ENCODE data around the gene OR10H4. TPM values are rescaled to one million over a fixed set of nuclear protein-coding genes. Genes with fewer than 3 reads are reported as not detected.
A peak's percentile ranks its signal among the peaks of the same experiment; 100 is the strongest.

OR10H4 gene
- total and polyA plus RNA-seq, 4 donors, result not detected

DNA sequence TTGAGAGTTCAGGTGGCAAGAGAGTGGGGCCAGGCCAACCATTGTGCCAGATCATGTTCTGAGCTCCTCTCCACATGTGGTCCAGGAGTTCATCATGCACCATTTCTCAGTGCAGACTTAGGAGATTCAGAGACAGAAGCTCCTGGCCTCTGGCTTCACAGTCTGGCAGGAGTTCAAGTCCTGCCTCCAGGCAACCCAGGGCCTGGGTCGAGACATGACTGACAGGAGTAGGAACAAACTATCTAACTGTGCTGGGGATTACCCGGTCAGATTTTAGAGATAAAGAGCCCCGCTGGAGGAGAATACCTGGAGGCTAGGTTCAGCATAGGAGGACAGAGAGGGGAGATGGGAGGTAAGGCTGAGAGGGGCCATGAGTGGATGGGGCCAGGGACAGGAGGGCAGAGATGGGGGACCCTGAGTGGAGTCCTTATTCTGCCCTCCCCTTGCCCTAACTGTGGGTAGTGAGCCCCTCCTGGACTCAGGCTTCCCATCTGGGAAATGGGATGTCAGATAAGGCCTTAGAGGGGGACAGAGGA, 13.6 kb upstream of the OR10H4 start:
- intact Hi-C loops (cut with DNase I), result loop anchor here (2.0 to 5.0 kb wide), 3 partner anchors 64 to 177 kb away; partner anchors contain the start of gene RAB8A (in 1 of the 2)
- no peaks in the 10 kb centered on the region for H3K27me3 ChIP-seq (ENCODE audit: control insufficient read depth in 1 of 2, insufficient read depth in 2 of 2, low read length in 1 of 2)
- peak; percentile 36 for ATAC-seq (ENCODE audit: low FRiP score)

DNA sequence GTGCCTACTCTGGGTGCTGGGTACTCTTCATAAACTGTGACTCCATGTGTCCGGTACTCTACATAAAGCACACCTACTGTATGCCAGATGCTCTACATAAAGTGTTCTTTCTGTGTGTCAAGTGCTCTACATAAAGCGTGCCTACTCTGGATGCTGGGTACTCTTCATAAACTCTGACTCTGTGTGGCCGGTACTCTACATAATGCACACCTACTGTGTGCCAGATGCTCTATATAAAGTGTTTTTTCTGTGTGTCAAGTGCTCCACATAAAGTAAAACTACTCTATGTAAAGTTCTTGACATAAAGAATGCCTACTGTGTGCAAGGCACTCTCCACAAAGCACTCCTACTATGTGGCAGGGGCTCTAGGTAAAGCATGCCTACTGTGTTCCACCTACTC, 12.6 kb upstream of the OR10H4 start:
- intact Hi-C loops (cut with DNase I), result loop anchor here in 1 of 2 donors (5.0 kb wide), 1 partner anchor 176 kb away; the partner anchor contains the start of gene RAB8A
- no peak overlapping the region for H3K27ac ChIP-seq (ENCODE audit: low read depth in 1 of 2, low read length in 2 of 2)
- H3K4me1 ChIP-seq (ENCODE audit: control insufficient read depth in 1 of 2, insufficient read depth in 2 of 2, low read length in 2 of 2), result no peaks in the 10 kb centered on the region
- no peaks in the 10 kb centered on the region for H3K27me3 ChIP-seq (ENCODE audit: control insufficient read depth in 1 of 2, insufficient read depth in 2 of 2, low read length in 1 of 2)
- H3K4me3 ChIP-seq (ENCODE audit: low read length in 2 of 2), result no peak overlapping the region
- H3K9me3 ChIP-seq (ENCODE audit: control insufficient read depth, low read length), result peaks cover 2% of the 10 kb centered on the region
- ATAC-seq (ENCODE audit: low FRiP score) (no peak), DNase-seq (no peak)
- peaks cover 0 to under 1% of the 10 kb centered on the region in 2 donors for H3K36me3 ChIP-seq (ENCODE audit: control insufficient read depth in 1 of 2, insufficient read depth in 2 of 2, low read length in 1 of 2)
- 71 to 74% methylated on average over 3 of the region's 3 CpGs for WGBS, 2 donors

More for the DNA sequence above, 13.6 kb upstream of the OR10H4 start:
- H3K36me3 ChIP-seq (ENCODE audit: control insufficient read depth in 1 of 2, insufficient read depth in 2 of 2, low read length in 1 of 2), result peaks cover 0 to 1% of the 10 kb centered on the region in 2 donors
- 41 to 47% methylated on average over 3 of the region's 3 CpGs for WGBS, 2 donors
- peak overlapping the region in 1 of 2 donors; percentile 19 for H3K27ac ChIP-seq (ENCODE audit: low read depth in 1 of 2, low read length in 2 of 2)
- no peak overlapping the region for H3K4me3 ChIP-seq (ENCODE audit: low read length in 2 of 2)
- peaks cover 2% of the 10 kb centered on the region for H3K9me3 ChIP-seq (ENCODE audit: control insufficient read depth, low read length)
- H3K4me1 ChIP-seq (ENCODE audit: control insufficient read depth in 1 of 2, insufficient read depth in 2 of 2, low read length in 2 of 2), result no peaks in the 10 kb centered on the region
- DNase-seq, result no peak

DNA sequence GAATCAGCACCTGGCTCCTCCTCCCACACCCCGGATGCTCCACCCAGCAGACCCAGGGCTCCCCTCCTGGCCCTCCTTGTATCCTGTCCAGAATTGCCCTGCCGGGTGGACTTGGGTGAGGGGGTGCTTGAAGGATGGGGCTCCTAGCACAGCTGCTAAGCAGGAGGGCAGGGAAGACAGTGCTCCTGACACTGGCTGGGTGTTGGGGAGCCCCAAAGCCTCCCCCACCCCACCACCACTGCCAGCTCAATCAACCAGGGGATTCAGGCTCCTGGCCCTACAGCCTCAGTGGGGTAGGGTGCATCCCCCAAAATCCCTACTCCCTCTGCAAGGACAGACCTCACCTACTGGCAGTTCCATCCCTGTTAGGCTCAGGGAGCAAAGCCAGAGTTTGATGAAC, 11.9 kb upstream of the OR10H4 start:
- H3K27me3 ChIP-seq (ENCODE audit: control insufficient read depth in 1 of 2, insufficient read depth in 2 of 2, low read length in 1 of 2), result no peaks in the 10 kb centered on the region
- DNase-seq, result no peak
- no peaks in the 10 kb centered on the region for H3K36me3 ChIP-seq (ENCODE audit: control insufficient read depth in 1 of 2, insufficient read depth in 2 of 2, low read length in 1 of 2)

DNA sequence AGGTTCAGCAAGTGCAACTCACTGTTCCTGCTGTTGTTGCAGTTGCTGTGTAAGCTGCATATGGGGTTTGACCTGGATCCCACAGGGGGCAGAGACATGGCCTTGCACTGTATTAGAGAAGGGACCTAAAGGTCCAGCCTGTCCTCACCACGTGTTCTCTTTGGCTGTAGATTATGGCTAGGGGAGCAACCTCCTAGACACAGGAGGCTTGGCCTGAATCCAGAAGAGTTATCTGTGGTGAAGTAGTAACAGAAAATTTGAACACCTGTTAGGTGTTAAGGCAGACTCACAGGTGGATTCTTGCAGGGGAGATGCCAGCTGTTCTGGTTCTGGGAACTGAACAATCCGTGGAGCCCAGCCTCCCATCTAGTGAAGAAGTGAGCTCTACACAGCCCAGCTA, 11.0 kb upstream of the OR10H4 start:
- H3K4me3 ChIP-seq (ENCODE audit: low read length in 2 of 2), result no peak overlapping the region
- no peaks in the 10 kb centered on the region for H3K4me1 ChIP-seq (ENCODE audit: control insufficient read depth in 1 of 2, insufficient read depth in 2 of 2, low read length in 2 of 2)
- DNase-seq (no peak), ATAC-seq (ENCODE audit: low FRiP score) (no peak)
- H3K27me3 ChIP-seq (ENCODE audit: control insufficient read depth in 1 of 2, insufficient read depth in 2 of 2, low read length in 1 of 2), result no peaks in the 10 kb centered on the region
- WGBS, 2 donors, result 58 to 69% methylated on average over 2 of the region's 2 CpGs
- no peaks in the 10 kb centered on the region for H3K36me3 ChIP-seq (ENCODE audit: control insufficient read depth in 1 of 2, insufficient read depth in 2 of 2, low read length in 1 of 2)
- H3K9me3 ChIP-seq (ENCODE audit: control insufficient read depth, low read length), result peaks cover 2% of the 10 kb centered on the region
- intact Hi-C loops (cut with DNase I), result loop anchor here in 1 of 2 donors (5.0 kb wide), 1 partner anchor 175 kb away; the partner anchor contains the start of gene RAB8A
- H3K27ac ChIP-seq (ENCODE audit: low read depth in 1 of 2, low read length in 2 of 2), result no peak overlapping the region

More for the DNA sequence above, 11.9 kb upstream of the OR10H4 start:
- 72 to 87% methylated on average over 2 of the region's 2 CpGs for WGBS, 2 donors
- H3K27ac ChIP-seq (ENCODE audit: low read depth in 1 of 2, low read length in 2 of 2), result no peak overlapping the region
- intact Hi-C loops (cut with DNase I), result loop anchor here in 1 of 2 donors (5.0 kb wide), 1 partner anchor 175 kb away; the partner anchor contains the start of gene RAB8A
- ATAC-seq (ENCODE audit: low FRiP score), result no peak
- no peaks in the 10 kb centered on the region for H3K4me1 ChIP-seq (ENCODE audit: control insufficient read depth in 1 of 2, insufficient read depth in 2 of 2, low read length in 2 of 2)
- no peak overlapping the region for H3K4me3 ChIP-seq (ENCODE audit: low read length in 2 of 2)
- peaks cover 2% of the 10 kb centered on the region for H3K9me3 ChIP-seq (ENCODE audit: control insufficient read depth, low read length)

DNA sequence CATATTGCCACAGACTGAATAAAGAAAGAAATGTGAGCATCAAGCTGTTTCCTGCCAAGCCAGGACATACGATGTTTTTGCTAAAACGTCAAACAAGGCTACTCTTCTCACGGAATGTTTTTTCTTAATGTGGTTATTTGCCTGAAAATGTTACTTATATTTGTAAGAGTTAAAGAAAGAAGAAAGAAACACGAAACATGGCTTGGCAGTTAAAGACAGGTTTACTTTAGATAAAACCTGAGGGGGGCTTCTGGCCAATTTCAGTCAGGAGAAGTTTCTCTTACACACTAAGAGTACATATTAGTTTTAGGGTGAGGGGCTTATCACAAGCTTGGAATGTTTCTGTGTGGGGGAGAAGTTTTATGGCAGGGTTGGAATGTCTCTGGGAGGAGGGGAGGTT, 4.4 kb upstream of the OR10H4 start:
- no peak for DNase-seq
- H3K27ac ChIP-seq (ENCODE audit: low read depth in 1 of 2, low read length in 2 of 2), result no peak overlapping the region
- H3K36me3 ChIP-seq (ENCODE audit: control insufficient read depth in 1 of 2, insufficient read depth in 2 of 2, low read length in 1 of 2), result no peaks in the 10 kb centered on the region
- 59% methylated on average over 4 of the region's 4 CpGs for WGBS, 2 donors
- no peak for ATAC-seq (ENCODE audit: low FRiP score)
- no peak overlapping the region for H3K4me3 ChIP-seq (ENCODE audit: low read length in 2 of 2)
- peaks cover 0 to 1% of the 10 kb centered on the region in 2 donors for H3K27me3 ChIP-seq (ENCODE audit: control insufficient read depth in 1 of 2, insufficient read depth in 2 of 2, low read length in 1 of 2)
- H3K4me1 ChIP-seq (ENCODE audit: control insufficient read depth in 1 of 2, insufficient read depth in 2 of 2, low read length in 2 of 2), result no peaks in the 10 kb centered on the region
- intact Hi-C loops (cut with DNase I), result no loop called here
- peaks cover 9% of the 10 kb centered on the region for H3K9me3 ChIP-seq (ENCODE audit: control insufficient read depth, low read length)

GRCh38 chr19:15945301-15945700, 3.5 kb upstream of the OR10H4 start:
- ATAC-seq (ENCODE audit: low FRiP score) (no peak), DNase-seq (no peak)
- no peak overlapping the region for H3K4me3 ChIP-seq (ENCODE audit: low read length in 2 of 2)
- 46 to 48% methylated on average over 4 of the region's 4 CpGs for WGBS, 2 donors
- no peaks in the 10 kb centered on the region for H3K36me3 ChIP-seq (ENCODE audit: control insufficient read depth in 1 of 2, insufficient read depth in 2 of 2, low read length in 1 of 2)
- peaks cover 12% of the 10 kb centered on the region for H3K9me3 ChIP-seq (ENCODE audit: control insufficient read depth, low read length)
- no peaks in the 10 kb centered on the region for H3K4me1 ChIP-seq (ENCODE audit: control insufficient read depth in 1 of 2, insufficient read depth in 2 of 2, low read length in 2 of 2)
- intact Hi-C loops (cut with DNase I), result no loop called here
- no peak overlapping the region for H3K27ac ChIP-seq (ENCODE audit: low read depth in 1 of 2, low read length in 2 of 2)
- H3K27me3 ChIP-seq (ENCODE audit: control insufficient read depth in 1 of 2, insufficient read depth in 2 of 2, low read length in 1 of 2), result peaks cover 0 to 1% of the 10 kb centered on the region in 2 donors

DNA sequence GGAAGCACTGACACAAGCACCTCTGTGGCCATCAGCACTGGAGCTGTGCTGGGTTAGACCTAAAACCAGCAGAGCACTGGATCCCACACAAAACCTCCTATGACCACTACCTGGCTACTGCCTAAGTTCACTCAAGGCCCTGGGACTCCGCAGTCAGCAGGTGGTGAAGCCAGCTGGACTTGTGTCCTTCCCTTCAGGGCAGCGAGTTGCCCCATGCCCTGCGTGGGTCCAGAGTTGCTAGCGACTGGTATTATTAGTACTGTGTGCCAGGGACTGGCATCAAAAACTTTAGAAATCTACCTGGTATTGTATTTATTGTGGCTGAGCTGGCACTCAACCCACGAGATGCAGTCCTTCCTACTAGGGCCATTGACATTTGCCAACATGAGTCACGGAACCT, 6.0 kb downstream of the OR10H4 start:
- intact Hi-C loops (cut with DNase I), result no loop called here
- Histone ChIP-seq H3K36me3 (ENCODE audit: control insufficient read depth in 1 of 2, insufficient read depth in 2 of 2, low read length in 1 of 2) (no peaks in the 10 kb centered on the region), H3K4me3 (ENCODE audit: low read length in 2 of 2) (no peak overlapping the region), H3K27me3 (ENCODE audit: control insufficient read depth in 1 of 2, insufficient read depth in 2 of 2, low read length in 1 of 2) (no peaks in the 10 kb centered on the region), H3K9me3 (ENCODE audit: control insufficient read depth, low read length) (no peaks in the 10 kb centered on the region), H3K4me1 (ENCODE audit: control insufficient read depth in 1 of 2, insufficient read depth in 2 of 2, low read length in 2 of 2) (no peaks in the 10 kb centered on the region), H3K27ac (ENCODE audit: low read depth in 1 of 2, low read length in 2 of 2) (no peak overlapping the region)
- no peak for ATAC-seq (ENCODE audit: low FRiP score)
- WGBS, 2 donors, result 77 to 81% methylated on average over 6 of the region's 6 CpGs
- DNase-seq, result no peak

DNA sequence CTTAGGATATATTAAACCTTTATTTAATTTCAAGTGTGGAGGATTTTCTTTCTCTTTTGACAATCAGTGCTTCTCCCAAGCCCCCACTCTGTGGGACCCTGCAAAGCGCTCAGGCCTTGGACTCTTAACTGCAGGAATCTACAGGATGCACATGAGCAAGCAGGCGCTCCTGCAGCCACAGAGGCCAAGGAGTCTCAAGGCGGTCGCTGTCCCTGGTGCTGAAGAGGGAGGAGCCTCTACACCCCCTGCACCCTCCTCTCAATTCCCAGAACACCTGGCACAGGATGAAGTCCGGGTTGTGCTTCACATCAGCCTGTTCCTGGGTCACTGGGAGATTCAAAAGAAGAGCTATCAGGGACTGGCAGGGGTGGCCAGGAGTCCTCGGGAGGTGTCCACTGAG, 13.5 kb downstream of the OR10H4 start:
- no peaks in the 10 kb centered on the region for H3K36me3 ChIP-seq (ENCODE audit: control insufficient read depth in 1 of 2, insufficient read depth in 2 of 2, low read length in 1 of 2)
- WGBS, 2 donors, result 63 to 69% methylated on average over 6 of the region's 6 CpGs
- no peaks in the 10 kb centered on the region for H3K4me1 ChIP-seq (ENCODE audit: control insufficient read depth in 1 of 2, insufficient read depth in 2 of 2, low read length in 2 of 2)
- ATAC-seq (ENCODE audit: low FRiP score), result no peak
- H3K27ac ChIP-seq (ENCODE audit: low read depth in 1 of 2, low read length in 2 of 2), result no peak overlapping the region
- no peak for DNase-seq
- no peak overlapping the region for H3K4me3 ChIP-seq (ENCODE audit: low read length in 2 of 2)
- peaks cover 3% of the 10 kb centered on the region for H3K9me3 ChIP-seq (ENCODE audit: control insufficient read depth, low read length)
- H3K27me3 ChIP-seq (ENCODE audit: control insufficient read depth in 1 of 2, insufficient read depth in 2 of 2, low read length in 1 of 2), result no peaks in the 10 kb centered on the region
- intact Hi-C loops (cut with DNase I), result no loop called here

DNA sequence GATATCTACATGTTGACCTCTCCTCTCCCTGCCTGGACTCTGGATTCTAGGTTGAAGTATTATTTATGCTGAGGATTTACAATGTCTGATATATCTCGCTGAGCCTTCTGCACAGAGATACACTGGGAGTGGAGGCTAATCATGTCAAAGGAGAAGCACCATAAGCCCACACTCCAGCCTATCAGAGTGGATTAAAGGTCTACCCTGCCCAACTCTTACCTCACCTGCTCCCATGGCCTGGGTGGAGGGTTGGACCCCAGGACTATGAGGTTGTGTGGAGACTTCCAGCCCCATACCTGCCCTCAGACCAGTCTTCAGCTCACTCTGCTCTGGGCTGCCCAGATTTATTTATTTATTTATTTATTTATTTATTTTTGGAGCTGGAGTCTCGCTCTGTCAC, 15.4 kb downstream of the OR10H4 start:
- H3K27me3 ChIP-seq (ENCODE audit: control insufficient read depth in 1 of 2, insufficient read depth in 2 of 2, low read length in 1 of 2), result no peaks in the 10 kb centered on the region
- no peak overlapping the region for H3K27ac ChIP-seq (ENCODE audit: low read depth in 1 of 2, low read length in 2 of 2)
- H3K4me1 ChIP-seq (ENCODE audit: control insufficient read depth in 1 of 2, insufficient read depth in 2 of 2, low read length in 2 of 2), result no peaks in the 10 kb centered on the region
- ATAC-seq (ENCODE audit: low FRiP score) (no peak), DNase-seq (no peak)
- no peaks in the 10 kb centered on the region for H3K36me3 ChIP-seq (ENCODE audit: control insufficient read depth in 1 of 2, insufficient read depth in 2 of 2, low read length in 1 of 2)
- WGBS, 2 donors, result 73 to 83% methylated on average over 2 of the region's 2 CpGs
- H3K4me3 ChIP-seq (ENCODE audit: low read length in 2 of 2), result no peak overlapping the region
- intact Hi-C loops (cut with DNase I), result no loop called here
- H3K9me3 ChIP-seq (ENCODE audit: control insufficient read depth, low read length), result peaks cover 3% of the 10 kb centered on the region
